GM03348 (cell line): ENCODE measurements around the gene MRPL53.
"Not testable (repeated sequence)": the region's sequence is repeated elsewhere in the genome, so short reads cannot be mapped to it uniquely, and the experiment has no call there.

Source experiments
- DNase-seq: peaks from one replicate; pipeline ENCODE4 v3.0.0; 2012; ENCODE audit warnings: low spot score

Gene MRPL53

GRCh38 chr2:74450570-74451190, 21.8 kb downstream of the MRPL53 start:
- DNase-seq, result no peak

DNA sequence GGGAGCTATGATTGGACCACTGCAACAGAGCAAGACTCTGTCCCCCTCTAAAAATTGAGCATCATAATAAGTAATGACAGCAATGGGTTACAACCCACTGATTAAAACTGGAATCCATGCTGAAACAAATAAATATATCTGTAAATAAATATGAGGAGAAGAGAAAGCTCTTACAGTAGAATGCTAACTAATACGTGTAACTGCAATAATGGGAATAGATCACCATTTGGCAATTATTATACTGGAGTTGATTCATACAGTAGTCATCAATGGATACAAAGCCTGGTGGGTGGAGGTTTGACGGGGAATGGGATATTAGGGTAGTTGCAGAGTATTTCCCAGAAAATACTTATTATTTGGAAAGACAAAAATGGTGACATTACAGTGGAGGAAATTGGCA, 23.7 kb downstream of the MRPL53 start:
- no peak for DNase-seq

- no peak for DNase-seq
Observed at GRCh38 chr2:74447230-74447999, 25.1 kb downstream of the MRPL53 start.

GRCh38 chr2:74444498-74445318, 27.8 kb downstream of the MRPL53 start:
- no peak for DNase-seq

DNA sequence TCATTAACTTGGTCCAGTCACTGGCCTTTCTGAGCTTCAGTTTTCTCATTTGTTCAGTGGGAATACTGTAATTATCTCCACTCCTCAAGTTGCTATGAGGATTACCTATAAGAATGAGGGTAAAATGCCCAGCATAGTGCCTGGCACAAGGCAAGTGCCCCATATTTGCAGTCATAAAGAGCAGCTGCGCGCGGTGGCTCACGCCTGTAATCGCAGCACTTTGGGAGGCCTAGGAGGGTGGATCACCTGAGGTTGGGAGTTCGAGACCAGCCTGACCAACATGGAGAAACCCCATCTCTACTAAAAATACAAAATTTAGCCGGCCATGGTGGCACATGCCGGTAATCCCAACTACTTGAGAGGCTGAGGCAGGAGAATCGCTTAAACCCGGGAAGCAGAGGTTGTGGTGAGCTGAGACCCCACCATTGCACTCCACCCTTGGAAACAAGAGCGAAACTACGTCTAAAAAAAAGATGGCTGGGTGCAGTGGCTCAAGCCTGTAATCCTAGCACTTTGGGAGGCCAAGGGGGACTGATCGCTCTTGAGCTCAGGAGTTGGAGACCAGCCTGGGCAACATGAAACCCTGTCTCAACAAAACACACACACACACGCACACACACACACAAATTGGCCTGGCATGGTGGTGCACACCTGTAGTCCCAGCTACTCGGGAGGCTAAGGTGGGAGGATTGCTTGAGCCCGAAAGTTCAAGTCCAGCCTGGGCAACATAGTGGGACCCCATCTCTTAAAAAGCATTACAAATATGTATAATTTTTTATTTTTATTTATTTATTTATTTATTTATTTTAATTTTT, 29.8 kb downstream of the MRPL53 start:
- DNase-seq, result not testable (repeated sequence)

- DNase-seq, result no peak
Observed at GRCh38 chr2:74441690-74442482, 30.6 kb downstream of the MRPL53 start, which contains the start of gene RTKN. Gene RTKN, minus strand, starts transcription at chr2:74441937. Its CDS starts 121 bp downstream, at chr2:74441816.

DNA sequence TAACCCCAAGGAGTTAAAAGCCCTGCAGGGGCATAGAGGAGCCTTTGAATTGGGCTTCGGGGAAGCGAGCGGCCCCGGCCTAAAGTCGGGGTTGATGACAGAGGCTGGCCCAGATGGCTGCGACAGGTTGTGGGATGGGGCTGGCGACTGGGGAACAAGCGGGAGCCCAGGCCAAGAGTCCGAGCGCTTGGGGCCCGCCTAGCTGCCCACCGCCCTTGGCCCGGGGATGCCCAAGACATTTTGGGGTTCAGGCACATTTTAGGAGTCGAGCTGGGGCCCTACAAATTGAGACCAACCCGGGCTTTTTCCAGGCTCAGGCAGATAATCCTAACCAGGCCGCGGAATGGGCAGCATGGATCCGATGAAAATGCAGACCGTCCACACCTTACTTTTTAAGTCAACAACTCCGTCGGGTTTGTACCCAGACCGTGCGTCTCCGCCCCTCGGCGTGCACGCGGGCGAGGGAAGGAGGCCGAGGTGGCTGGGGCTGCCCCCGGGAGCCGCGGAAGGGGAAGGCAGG, 31.2 kb downstream of the MRPL53 start:
- DNase-seq, result no peak

DNA sequence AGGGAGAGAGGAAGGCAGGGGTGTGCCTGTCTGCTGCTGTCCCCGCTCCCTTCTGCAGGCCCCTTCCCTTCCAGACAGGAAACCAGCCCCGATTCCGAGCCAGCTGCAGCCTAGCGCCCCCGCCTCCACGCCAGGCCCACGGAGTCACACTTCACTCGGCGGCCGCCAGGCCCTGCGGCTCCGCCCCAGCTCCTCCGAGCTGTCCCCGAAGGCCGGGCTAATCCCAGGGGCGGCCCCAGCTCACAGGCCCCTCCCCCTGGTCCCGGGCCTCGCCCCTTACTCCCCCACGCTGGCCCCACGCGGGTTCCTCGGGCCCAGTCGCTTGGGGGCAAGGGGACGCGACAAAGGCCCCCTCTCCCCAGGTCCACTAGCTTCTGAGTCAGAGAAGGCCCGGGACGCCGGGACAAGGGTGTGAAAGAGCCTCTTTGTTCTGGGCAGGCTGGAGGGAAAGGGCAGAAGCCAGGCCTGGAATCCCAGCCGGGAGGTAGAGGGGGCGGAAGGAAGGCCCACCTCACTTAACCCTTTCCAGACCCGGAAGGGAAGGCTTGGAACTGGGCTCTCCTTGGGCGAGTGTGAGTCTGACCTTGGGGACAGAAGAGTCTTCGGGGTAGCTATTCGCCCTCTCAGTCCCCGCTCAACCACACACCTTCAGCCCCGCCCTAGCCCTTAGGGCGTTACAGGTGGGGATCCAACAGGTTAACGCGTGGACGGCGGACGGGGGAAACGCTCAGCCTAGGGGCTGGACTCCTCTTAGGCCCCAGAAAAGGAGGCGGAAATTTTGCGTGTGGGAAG, 31.9 kb downstream of the MRPL53 start:
- peak; percentile 98 for DNase-seq

GRCh38 chr2:74439803-74440377, 32.6 kb downstream of the MRPL53 start:
- peak; percentile 86 for DNase-seq

- no peak for DNase-seq
Observed at GRCh38 chr2:74439373-74439772, 33.1 kb downstream of the MRPL53 start.

DNA sequence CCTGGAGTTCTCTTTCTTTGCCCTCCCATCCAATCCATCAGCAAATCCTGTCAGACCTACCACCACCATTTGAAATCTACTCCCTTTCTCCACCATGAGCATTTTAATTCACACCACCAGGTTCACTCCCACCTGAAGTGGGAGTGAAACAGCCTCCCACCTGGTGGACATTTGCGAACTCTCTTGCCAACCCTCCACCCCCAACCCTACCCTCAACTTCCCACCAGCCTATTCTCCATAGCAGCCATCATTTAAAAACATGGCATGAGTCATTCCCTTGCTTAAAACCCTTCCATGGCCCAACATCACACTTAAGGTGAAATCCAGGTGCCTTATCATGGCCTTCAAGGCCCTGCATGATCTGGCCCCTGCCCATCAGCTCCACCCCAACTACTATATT, 34.2 kb downstream of the MRPL53 start:
- no peak for DNase-seq

DNA sequence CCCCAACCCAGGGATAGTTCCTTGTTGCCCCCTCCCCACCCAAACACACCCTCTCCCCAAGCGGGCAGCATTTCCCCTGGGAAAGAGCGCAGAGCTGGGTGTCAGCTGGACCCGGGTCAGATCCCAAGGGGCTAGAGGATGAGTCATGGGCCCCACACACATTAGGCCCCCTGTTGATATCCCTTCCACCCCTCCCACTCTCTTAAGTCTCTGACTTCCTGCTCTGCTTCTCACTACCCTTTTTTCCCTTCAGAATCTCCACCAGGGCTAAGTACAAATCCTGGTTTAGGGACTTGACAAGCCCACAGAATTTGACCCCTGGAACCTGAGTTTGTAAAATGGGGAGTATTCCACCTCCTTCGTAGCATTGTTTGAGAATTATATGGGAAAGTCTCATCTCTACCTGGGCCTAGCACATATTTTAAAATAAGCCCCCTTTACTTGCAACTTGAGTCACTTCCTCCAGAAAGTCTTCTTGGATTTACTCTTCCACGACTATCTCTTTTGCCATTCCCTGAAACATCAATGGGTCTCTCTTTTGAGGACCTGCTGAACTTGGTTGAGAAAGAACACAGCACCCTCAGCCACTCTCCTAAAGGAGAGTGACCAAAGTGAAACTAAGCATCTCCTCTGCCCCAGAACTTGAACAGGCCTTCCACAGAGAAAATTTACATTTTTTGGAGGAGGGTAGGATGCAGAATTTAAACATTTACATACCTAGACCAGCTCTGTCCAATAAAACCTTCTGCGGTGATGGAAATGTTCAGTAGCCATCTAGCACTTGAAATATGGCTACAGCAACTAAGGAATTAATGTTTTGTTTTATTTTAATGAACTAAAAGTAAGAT, 35.4 kb downstream of the MRPL53 start:
- DNase-seq, result no peak

DNA sequence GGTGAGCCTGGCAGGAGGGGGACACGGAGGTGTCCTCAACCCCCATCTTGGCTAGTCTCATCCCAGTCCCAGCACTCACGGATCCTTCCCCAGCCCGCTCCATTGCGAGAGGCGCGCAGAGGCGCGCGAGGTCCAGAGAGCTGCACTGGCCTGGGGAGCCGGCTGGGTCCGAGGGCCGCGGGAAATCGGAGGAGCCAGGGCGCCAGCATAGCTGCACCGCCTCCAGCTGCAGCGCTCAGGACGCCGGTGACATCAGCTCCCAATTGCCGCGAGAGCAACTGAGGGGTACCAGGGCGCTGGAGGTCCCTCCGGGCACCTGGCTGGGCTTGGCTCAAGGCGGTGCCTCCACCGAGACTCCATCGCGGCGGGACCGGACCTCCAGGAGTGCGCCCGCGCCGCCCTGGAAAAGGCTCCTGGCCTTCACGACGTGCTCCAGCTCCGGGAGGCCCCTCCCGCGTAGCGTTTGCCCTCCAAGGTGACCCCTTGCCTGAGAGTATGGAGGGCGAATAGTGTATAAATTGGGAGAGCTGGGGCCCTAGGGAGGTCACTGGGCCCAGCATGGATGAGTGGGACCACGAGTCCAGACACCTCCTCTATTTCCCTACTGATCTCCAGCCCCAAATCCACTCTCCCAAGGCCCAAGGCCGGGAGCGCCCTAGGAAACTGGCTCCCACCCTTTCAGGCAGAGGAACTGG, 36.2 kb downstream of the MRPL53 start:
- no peak for DNase-seq

- DNase-seq, result no peak
Observed at GRCh38 chr2:74430502-74430901, 42.0 kb downstream of the MRPL53 start.

GRCh38 chr2:74429487-74430451, 42.7 kb downstream of the MRPL53 start:
- DNase-seq, result no peak

DNA sequence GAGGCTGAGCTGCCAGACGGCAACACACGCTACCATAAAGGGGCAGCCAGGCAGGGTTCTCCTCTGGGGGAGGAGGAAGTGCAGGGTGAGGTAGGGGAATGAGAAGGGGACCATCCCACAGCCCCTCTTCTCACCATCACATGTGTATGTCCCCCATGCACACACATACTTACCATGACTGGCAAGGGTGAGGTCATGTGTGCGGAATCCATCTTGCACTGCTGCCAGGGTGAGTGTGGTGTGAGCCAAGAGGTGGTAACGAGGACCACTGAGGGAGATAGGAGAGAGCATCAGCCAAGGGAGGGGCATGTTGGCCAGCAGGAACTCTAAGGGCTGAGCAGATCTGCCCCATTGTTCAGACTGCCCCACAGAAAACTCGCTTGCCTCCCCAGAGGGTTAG, 43.8 kb downstream of the MRPL53 start:
- DNase-seq, result no peak

DNA sequence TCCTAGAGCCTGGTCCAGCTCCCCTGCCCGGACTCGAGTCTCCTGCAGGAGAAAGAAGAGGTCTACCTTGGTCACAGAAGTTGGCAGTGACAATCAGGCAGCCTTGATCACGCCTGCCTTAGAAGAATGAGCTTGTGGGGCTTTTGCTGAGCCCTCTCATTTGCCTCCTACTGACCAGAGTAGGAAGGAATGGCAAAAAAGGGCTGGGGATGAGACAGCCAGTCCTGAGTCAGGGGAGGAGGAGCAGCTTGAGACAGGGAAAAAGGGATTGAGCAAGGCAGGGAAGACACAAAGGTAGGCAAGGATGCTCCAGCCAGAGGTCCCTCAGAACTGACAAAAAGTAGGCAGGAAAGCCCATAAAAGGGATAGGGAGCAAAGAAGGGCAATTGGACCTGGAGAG, 44.9 kb downstream of the MRPL53 start:
- DNase-seq, result no peak
